GM12878 (cell line): ENCODE data around the gene DCLRE1B. TPM values are rescaled to one million over a fixed set of nuclear protein-coding genes. Genes with fewer than 3 reads are reported as not detected.

Source experiments
- BMI1 ChIP-seq: fragments of 450-650 bp; IDR thresholded peaks from 2 replicates; pipeline ENCODE4 v1.6.1; 2016; ENCODE audit warnings: mild to moderate bottlenecking, moderate library complexity, borderline replicate concordance
- CHD4 ChIP-seq: fragments of 200-600 bp; sonication (generic); IDR thresholded peaks from 2 replicates; pipeline ENCODE4 v1.6.1; 2016; ENCODE audit warnings: mild to moderate bottlenecking
- ELK1 ChIP-seq: IDR thresholded peaks from 2 replicates; pipeline ENCODE4 v1.6.1; 2012; ENCODE audit warnings: low read depth, low read length, improper control_type of control experiment
- HCFC1 ChIP-seq: fragments of 150-350 bp; IDR thresholded peaks from 2 replicates; pipeline ENCODE4 v1.6.1; 2014; ENCODE audit warnings: low read length
- HDAC6 ChIP-seq: fragments of 200-600 bp; sonication (generic); IDR thresholded peaks from one replicate; pipeline ENCODE4 v1.8.0; 2017; ENCODE audit warnings: antibody characterized with exemption; ENCODE audit not compliant: unreplicated experiment
- MLLT1 ChIP-seq: fragments of 450-650 bp; IDR thresholded peaks from 2 replicates; pipeline ENCODE4 v1.6.1; 2016; ENCODE audit warnings: mild to moderate bottlenecking
- MTA2 ChIP-seq: fragments of 450-650 bp; IDR thresholded peaks from 2 replicates; pipeline ENCODE4 v1.6.1; 2016; ENCODE audit warnings: low read depth, mild to moderate bottlenecking, moderate library complexity
- MYC ChIP-seq: IDR thresholded peaks from 2 replicates; pipeline ENCODE4 v1.6.1; 2011; ENCODE audit warnings: mild to moderate bottlenecking, low read length, moderate library complexity, inconsistent platforms; ENCODE audit not compliant: insufficient read depth, insufficient replicate concordance, insufficient read length, severe bottlenecking
- POLR2AphosphoS2 ChIP-seq: IDR thresholded peaks from 2 replicates; pipeline ENCODE4 v1.6.1; 2011; ENCODE audit warnings: low read depth, mild to moderate bottlenecking, low read length, improper control_type of control experiment, moderate library complexity
- ZBTB4 ChIP-seq: fragments of 450-650 bp; formaldehyde crosslinking; IDR thresholded peaks from 2 replicates; pipeline ENCODE4 v1.4.0; 2022; ENCODE audit warnings: mild to moderate bottlenecking, moderate library complexity
- polyA plus RNA-seq, 11 experiments: library from polyadenylated mRNA; depleted of rRNA in 4 of 11; unstranded in 6 of 11; stranded (reverse) in 5 of 11; fragments of >200 nt; fragmentation: Nextera tagmentation in 4 of 11; fragmentation: Illumina TruSeq in 1 of 11; extraction: Ambion mirVana in 4 of 11; extraction: Trizol in 1 of 11; gene quantifications; 1 replicate in 1 of 11; 2 replicates in 10 of 11; pipeline versions ENCODE4 v1.2.1 to v1.2.3, GENCODE V29; 2011 to 2016; ENCODE audit warnings: inconsistent platforms in 2 of 11, missing spikeins in 2 of 11, low read depth in 1 of 11
- total RNA-seq, 4 experiments: library from RNA; depleted of rRNA in 3 of 4; stranded (reverse); fragments of >200 nt in 3 of 4; fragmentation: Illumina TruSeq in 1 of 4; extraction: Trizol in 1 of 4; gene quantifications; 2 replicates each; pipeline versions ENCODE4 v1.2.1 to v1.2.3, GENCODE V29; 2013 to 2021
- TF ChIP-seq, protein P1 (sequence below): IDR thresholded peaks from 2 replicates; pipeline ENCODE4 v1.6.1; 2012; ENCODE audit warnings: mild to moderate bottlenecking, low read depth, low read length
- TF ChIP-seq, protein P2 (sequence below): IDR thresholded peaks from 2 replicates; pipeline ENCODE4 v1.6.1; 2011; ENCODE audit warnings: mild to moderate bottlenecking, low read depth, low read length, moderate library complexity; ENCODE audit not compliant: insufficient replicate concordance
- TF ChIP-seq, protein P3 (sequence below): fragments of 450-650 bp; IDR thresholded peaks from 2 replicates; pipeline ENCODE4 v1.6.1; 2016; ENCODE audit warnings: mild to moderate bottlenecking

The DCLRE1B gene
- total and polyA plus RNA-seq, 10 of the 15 experiments (the other 5 are each of a cell fraction or from before 2014, with no cell fraction given): 5.4 to 18.3 (median 13.4) TPM

DNA sequence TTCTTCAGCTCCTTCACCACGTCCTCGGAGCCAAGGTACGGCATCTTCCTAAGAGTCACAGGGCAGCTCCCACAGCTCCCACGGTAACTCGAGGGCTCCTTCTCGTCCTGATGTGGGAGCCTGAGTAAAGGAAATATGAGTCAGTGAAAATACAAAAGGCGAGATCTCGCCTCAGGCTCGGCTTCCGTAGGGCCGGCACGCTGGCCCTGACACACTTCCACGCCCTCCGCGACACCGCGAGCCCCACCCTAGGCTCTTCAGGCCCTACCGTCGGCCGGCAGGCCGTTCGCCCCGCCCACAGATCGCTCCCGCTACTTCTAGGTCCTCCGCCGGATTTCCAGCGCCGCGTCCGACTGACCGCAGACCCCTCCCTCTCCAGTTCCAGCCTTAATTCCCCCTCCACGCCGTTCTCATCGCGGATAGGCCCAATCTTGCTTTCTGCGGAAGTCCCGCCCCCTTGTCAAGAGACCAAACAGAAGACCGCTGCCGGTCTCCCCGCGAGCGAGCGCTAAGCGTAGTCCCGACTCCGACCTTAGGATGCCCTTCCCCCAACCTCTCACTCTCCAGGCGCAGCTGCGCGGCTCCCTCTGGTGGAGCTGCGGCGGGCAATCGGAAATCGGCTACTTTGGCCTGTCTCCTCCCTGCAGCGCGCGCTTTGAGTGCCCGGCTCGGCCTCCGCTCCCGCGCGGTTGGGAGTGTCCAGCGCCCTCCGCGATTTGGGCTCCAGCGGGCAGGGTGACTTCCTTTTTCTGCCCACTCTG, at the start of gene DCLRE1B, which contains the start of gene AP4B1 (continued):
- TF ChIP-seq, protein P1, sequence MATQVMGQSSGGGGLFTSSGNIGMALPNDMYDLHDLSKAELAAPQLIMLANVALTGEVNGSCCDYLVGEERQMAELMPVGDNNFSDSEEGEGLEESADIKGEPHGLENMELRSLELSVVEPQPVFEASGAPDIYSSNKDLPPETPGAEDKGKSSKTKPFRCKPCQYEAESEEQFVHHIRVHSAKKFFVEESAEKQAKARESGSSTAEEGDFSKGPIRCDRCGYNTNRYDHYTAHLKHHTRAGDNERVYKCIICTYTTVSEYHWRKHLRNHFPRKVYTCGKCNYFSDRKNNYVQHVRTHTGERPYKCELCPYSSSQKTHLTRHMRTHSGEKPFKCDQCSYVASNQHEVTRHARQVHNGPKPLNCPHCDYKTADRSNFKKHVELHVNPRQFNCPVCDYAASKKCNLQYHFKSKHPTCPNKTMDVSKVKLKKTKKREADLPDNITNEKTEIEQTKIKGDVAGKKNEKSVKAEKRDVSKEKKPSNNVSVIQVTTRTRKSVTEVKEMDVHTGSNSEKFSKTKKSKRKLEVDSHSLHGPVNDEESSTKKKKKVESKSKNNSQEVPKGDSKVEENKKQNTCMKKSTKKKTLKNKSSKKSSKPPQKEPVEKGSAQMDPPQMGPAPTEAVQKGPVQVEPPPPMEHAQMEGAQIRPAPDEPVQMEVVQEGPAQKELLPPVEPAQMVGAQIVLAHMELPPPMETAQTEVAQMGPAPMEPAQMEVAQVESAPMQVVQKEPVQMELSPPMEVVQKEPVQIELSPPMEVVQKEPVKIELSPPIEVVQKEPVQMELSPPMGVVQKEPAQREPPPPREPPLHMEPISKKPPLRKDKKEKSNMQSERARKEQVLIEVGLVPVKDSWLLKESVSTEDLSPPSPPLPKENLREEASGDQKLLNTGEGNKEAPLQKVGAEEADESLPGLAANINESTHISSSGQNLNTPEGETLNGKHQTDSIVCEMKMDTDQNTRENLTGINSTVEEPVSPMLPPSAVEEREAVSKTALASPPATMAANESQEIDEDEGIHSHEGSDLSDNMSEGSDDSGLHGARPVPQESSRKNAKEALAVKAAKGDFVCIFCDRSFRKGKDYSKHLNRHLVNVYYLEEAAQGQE: no peak
- TF ChIP-seq MYC (peak; percentile 53), CHD4 (no peak), ELK1 (peak; percentile 56), HCFC1 (peak; percentile 71), MLLT1 (peak; percentile 100), HDAC6 (no peak), BMI1 (no peak), MTA2 (peak; percentile 48; the same call in 1 of the 2 replicates), ZBTB4 (CRISPR knock-in tag) (no peak), POLR2AphosphoS2 (no peak)
- TF ChIP-seq, protein P2, sequence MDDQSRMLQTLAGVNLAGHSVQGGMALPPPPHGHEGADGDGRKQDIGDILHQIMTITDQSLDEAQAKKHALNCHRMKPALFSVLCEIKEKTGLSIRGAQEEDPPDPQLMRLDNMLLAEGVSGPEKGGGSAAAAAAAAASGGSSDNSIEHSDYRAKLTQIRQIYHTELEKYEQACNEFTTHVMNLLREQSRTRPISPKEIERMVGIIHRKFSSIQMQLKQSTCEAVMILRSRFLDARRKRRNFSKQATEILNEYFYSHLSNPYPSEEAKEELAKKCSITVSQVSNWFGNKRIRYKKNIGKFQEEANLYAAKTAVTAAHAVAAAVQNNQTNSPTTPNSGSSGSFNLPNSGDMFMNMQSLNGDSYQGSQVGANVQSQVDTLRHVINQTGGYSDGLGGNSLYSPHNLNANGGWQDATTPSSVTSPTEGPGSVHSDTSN: peak; percentile 31
- TF ChIP-seq, protein P3, sequence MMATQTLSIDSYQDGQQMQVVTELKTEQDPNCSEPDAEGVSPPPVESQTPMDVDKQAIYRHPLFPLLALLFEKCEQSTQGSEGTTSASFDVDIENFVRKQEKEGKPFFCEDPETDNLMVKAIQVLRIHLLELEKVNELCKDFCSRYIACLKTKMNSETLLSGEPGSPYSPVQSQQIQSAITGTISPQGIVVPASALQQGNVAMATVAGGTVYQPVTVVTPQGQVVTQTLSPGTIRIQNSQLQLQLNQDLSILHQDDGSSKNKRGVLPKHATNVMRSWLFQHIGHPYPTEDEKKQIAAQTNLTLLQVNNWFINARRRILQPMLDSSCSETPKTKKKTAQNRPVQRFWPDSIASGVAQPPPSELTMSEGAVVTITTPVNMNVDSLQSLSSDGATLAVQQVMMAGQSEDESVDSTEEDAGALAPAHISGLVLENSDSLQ: peak; percentile 87
